IPS DF 6.9 (cell line): ENCODE results near the gene TXK.

Experiments used
- DNase-seq: peaks from one replicate; pipeline ENCODE4 v3.0.0-alpha.2; 2013; ENCODE audit warnings: low read depth, low spot score
- H3K27ac ChIP-seq: one replicate; pipeline ENCODE4 v1.5.1; 2013; ENCODE audit warnings: low read length, control low read depth
- H3K27me3 ChIP-seq: 2 replicates; pipeline ENCODE4 v1.6.1; 2013; ENCODE audit warnings: mild to moderate bottlenecking, low read length; ENCODE audit not compliant: control insufficient read depth, insufficient read depth
- H3K36me3 ChIP-seq: 2 replicates; pipeline ENCODE4 v1.6.1; 2013; ENCODE audit warnings: low read length; ENCODE audit not compliant: control insufficient read depth, insufficient read depth
- H3K4me1 ChIP-seq: 2 replicates; pipeline ENCODE4 v1.6.1; 2013; ENCODE audit warnings: low read length; ENCODE audit not compliant: control insufficient read depth, insufficient read depth
- H3K4me3 ChIP-seq: 2 replicates; pipeline ENCODE4 v1.5.1; 2013; ENCODE audit warnings: mild to moderate bottlenecking, low read length
- H3K9me3 ChIP-seq: 2 replicates; pipeline ENCODE4 v1.6.1; 2013; ENCODE audit warnings: low read length, inconsistent platforms; ENCODE audit not compliant: control insufficient read depth, insufficient read depth
- WGBS: extraction: QIAGEN DNeasy Blood & Tissue Kit; methylation state at CpG from one replicate; pipeline ENCODE4 v1.1.7; 2013; ENCODE audit warnings: mixed read lengths, missing lambda C conversion rate; ENCODE audit not compliant: insufficient read length, insufficient coverage; 5-methylcytosine and 5-hydroxymethylcytosine counted together

The TXK gene

GRCh38 chr4:48041535-48042137 lies 92.4 kb downstream of the TXK start:
- no peak for DNase-seq
- WGBS = no CpG with 5 or more reads among the region's 4 CpGs
- Histone ChIP-seq H3K36me3 (no peaks in the 10 kb centered on the region), H3K9me3 (no peaks in the 10 kb centered on the region), H3K4me1 (no peaks in the 10 kb centered on the region), H3K4me3 (no peak overlapping the region), H3K27me3 (no peaks in the 10 kb centered on the region), H3K27ac (no peak overlapping the region)

- Histone ChIP-seq H3K4me1 (no peaks in the 10 kb centered on the region), H3K9me3 (no peaks in the 10 kb centered on the region), H3K4me3 (no peak overlapping the region), H3K27ac (no peak overlapping the region), H3K36me3 (no peaks in the 10 kb centered on the region), H3K27me3 (no peaks in the 10 kb centered on the region)
- DNase-seq = no peak
Observed at GRCh38 chr4:48039561-48039960, 94.5 kb downstream of the TXK start.

- Histone ChIP-seq H3K9me3 (no peaks in the 10 kb centered on the region), H3K36me3 (no peaks in the 10 kb centered on the region), H3K4me3 (no peak overlapping the region), H3K27me3 (no peaks in the 10 kb centered on the region), H3K4me1 (no peaks in the 10 kb centered on the region), H3K27ac (no peak overlapping the region)
- no peak for DNase-seq
- no CpG with 5 or more reads among the region's 2 CpGs for WGBS
Observed at GRCh38 chr4:48038666-48039065, 95.4 kb downstream of the TXK start.

- Histone ChIP-seq H3K9me3 (no peaks in the 10 kb centered on the region), H3K27ac (no peak overlapping the region), H3K4me1 (no peaks in the 10 kb centered on the region), H3K27me3 (no peaks in the 10 kb centered on the region), H3K36me3 (no peaks in the 10 kb centered on the region), H3K4me3 (no peak overlapping the region)
- WGBS = no CpG with 5 or more reads among the region's 2 CpGs
- DNase-seq = no peak
Observed at GRCh38 chr4:48037117-48037462, 97.0 kb downstream of the TXK start.

- Histone ChIP-seq H3K9me3 (no peaks in the 10 kb centered on the region), H3K36me3 (no peaks in the 10 kb centered on the region), H3K4me1 (no peaks in the 10 kb centered on the region), H3K27ac (no peak overlapping the region), H3K4me3 (no peak overlapping the region), H3K27me3 (no peaks in the 10 kb centered on the region)
- DNase-seq = no peak
- no CpG with 5 or more reads among the region's 3 CpGs for WGBS
Observed at GRCh38 chr4:48035952-48036351, 98.1 kb downstream of the TXK start.

- no CpG with 5 or more reads among the region's 1 CpG for WGBS
- Histone ChIP-seq H3K4me3 (no peak overlapping the region), H3K9me3 (no peaks in the 10 kb centered on the region), H3K27me3 (no peaks in the 10 kb centered on the region), H3K27ac (no peak overlapping the region), H3K36me3 (no peaks in the 10 kb centered on the region), H3K4me1 (peaks cover 2% of the 10 kb centered on the region; the same call in 1 of the 2 replicates)
- DNase-seq = no peak
Observed at GRCh38 chr4:48033825-48034413, 100.1 kb downstream of the TXK start.

- Histone ChIP-seq H3K4me1 (peaks cover 2% of the 10 kb centered on the region; the same call in 1 of the 2 replicates), H3K27me3 (no peaks in the 10 kb centered on the region), H3K9me3 (no peaks in the 10 kb centered on the region), H3K27ac (no peak overlapping the region), H3K4me3 (no peak overlapping the region), H3K36me3 (no peaks in the 10 kb centered on the region)
- DNase-seq = no peak
Observed at GRCh38 chr4:48033412-48033811, 100.6 kb downstream of the TXK start.

GRCh38 chr4:48032721-48033120 lies 101.3 kb downstream of the TXK start:
- Histone ChIP-seq H3K4me1 (peaks cover 2% of the 10 kb centered on the region; the same call in 1 of the 2 replicates), H3K9me3 (no peaks in the 10 kb centered on the region), H3K36me3 (no peaks in the 10 kb centered on the region), H3K4me3 (no peak overlapping the region), H3K27ac (no peak overlapping the region), H3K27me3 (no peaks in the 10 kb centered on the region)
- no peak for DNase-seq

- WGBS = no CpG with 5 or more reads among the region's 12 CpGs
- H3K36me3 ChIP-seq = no peaks in the 10 kb centered on the region
- H3K27ac ChIP-seq = no peak overlapping the region
- no peaks in the 10 kb centered on the region for H3K9me3 ChIP-seq
- H3K27me3 ChIP-seq = no peaks in the 10 kb centered on the region
- H3K4me3 ChIP-seq = no peak overlapping the region
- DNase-seq = no peak
- peaks cover 2% of the 10 kb centered on the region; the same call in 1 of the 2 replicates for H3K4me1 ChIP-seq
Observed at GRCh38 chr4:48031802-48032525, 102.1 kb downstream of the TXK start.

GRCh38 chr4:48030470-48030869 lies 103.6 kb downstream of the TXK start:
- Histone ChIP-seq H3K9me3 (no peaks in the 10 kb centered on the region), H3K36me3 (no peaks in the 10 kb centered on the region), H3K4me1 (peaks cover 2% of the 10 kb centered on the region; the same call in 1 of the 2 replicates), H3K27ac (no peak overlapping the region), H3K4me3 (no peak overlapping the region), H3K27me3 (no peaks in the 10 kb centered on the region)
- no peak for DNase-seq
- WGBS = no CpG with 5 or more reads among the region's 3 CpGs

- Histone ChIP-seq H3K9me3 (no peaks in the 10 kb centered on the region), H3K27me3 (no peaks in the 10 kb centered on the region), H3K4me1 (peaks cover 2% of the 10 kb centered on the region; the same call in 1 of the 2 replicates), H3K36me3 (no peaks in the 10 kb centered on the region), H3K27ac (no peak overlapping the region), H3K4me3 (no peak overlapping the region)
- WGBS = no CpG with 5 or more reads among the region's 2 CpGs
- no peak for DNase-seq
Observed at GRCh38 chr4:48028696-48029095, 105.4 kb downstream of the TXK start.
